Right lobe of liver (tissue), 6 donors: ENCODE data around the gene COPRS. TPM values are rescaled to one million over a fixed set of nuclear protein-coding genes. Genes with fewer than 3 reads are reported as not detected.

Experiments
- ATAC-seq, 4 donors: fragments of 200-7000 bp; cut with Tn5 transposase; one replicate each; pipeline ENCODE4 v1.9.1; 2020; ENCODE audit warnings: mild to moderate bottlenecking in 4 of 4, moderate library complexity in 4 of 4
- DNase-seq, 3 donors: peaks; one replicate each; pipeline ENCODE4 v3.0.0-alpha.2; 2020
- H3K27ac ChIP-seq, 3 donors: fragments of 200-600 bp; one replicate each; pipeline ENCODE4 v1.8.0; 2022
- H3K27me3 ChIP-seq, 2 donors: fragments of 200-600 bp; one replicate each; pipeline ENCODE4 v1.8.0; 2022
- H3K36me3 ChIP-seq, 4 donors: fragments of 200-600 bp; sonication (generic) in 1 of 4; one replicate each; pipeline versions ENCODE4 v1.5.1 to v1.8.0; 2017 to 2022; ENCODE audit warnings: control low read depth in 1 of 4
- H3K4me1 ChIP-seq, 4 donors: fragments of 200-600 bp; sonication (generic) in 1 of 4; one replicate each; pipeline versions ENCODE4 v1.5.1 to v1.8.0; 2017 to 2022; ENCODE audit warnings: control low read depth in 1 of 4
- H3K4me3 ChIP-seq, 3 donors: fragments of 200-600 bp; one replicate each; pipeline ENCODE4 v1.8.0; 2022
- H3K9me3 ChIP-seq, 4 donors: fragments of 200-600 bp; sonication (generic) in 1 of 4; one replicate each; pipeline versions ENCODE4 v1.5.1 to v1.8.0; 2017 to 2022; ENCODE audit warnings: control low read depth in 1 of 4
- CTCF ChIP-seq, 4 donors: fragments of 200-600 bp in 3 of 4; fragments of 450-650 bp in 1 of 4; IDR thresholded peaks; one replicate each; pipeline versions ENCODE4 v1.5.1 to v1.8.0; 2016 to 2022; ENCODE audit warnings: antibody characterized with exemption in 4 of 4, mild to moderate bottlenecking in 2 of 4
- POLR2A ChIP-seq: fragments of 450-650 bp; IDR thresholded peaks from one replicate; pipeline ENCODE4 v1.6.1; 2017; ENCODE audit warnings: antibody characterized with exemption, mild to moderate bottlenecking
- whole genome bisulfite sequencing: methylation state at CpG from one replicate; pipeline ENCODE4 v1.1.6; 2018; ENCODE audit warnings: low coverage, low lambda C conversion rate; ENCODE audit not compliant: insufficient coverage; ENCODE audit errors: missing lambda C conversion rate; 5-methylcytosine and 5-hydroxymethylcytosine counted together
- intact Hi-C, 2 donors: fragments of 100-400 bp; cut with DNase I; formaldehyde crosslinking; loops; one replicate each; pipeline versions ENCODE4 v1.11.2 to v1.14.1; 2022
- total RNA-seq, 6 experiments: library from RNA; depleted of rRNA in 2 of 6; stranded (reverse); fragments of >200 nt in 2 of 6; fragmentation: NEBNext Ultra II Directional in 3 of 6; extraction: Animal tissue kit (Norgen Biotek cat#: 25700) in 3 of 6; gene quantifications; one replicate each; pipeline versions ENCODE4 v1.1.0 to v1.2.4, GENCODE V29; 2016 to 2023
- donor health status: DM: no; HTN: yes; CAD: no.
- donor health status: DM: no; HTN: no; CAD: no.
- donor health status: DM: no; HTN: no; CAD: no.
- donor health status: DM: no; HTN: yes; CAD: no.
- donor health status: DM: no; HTN: yes; CAD: no.

Gene COPRS
- total RNA-seq, 6 experiments from 2014 or later = 17.1 to 49.4 (median 24.0) TPM

GRCh38 chr17:31843070-31843745 is 15.8 kb downstream of the COPRS start:
- Histone ChIP-seq H3K36me3 (no peaks in the 10 kb centered on the region), H3K4me1 (peaks cover 0 to 11% (median 5%) of the 10 kb centered on the region in 4 donors), H3K27ac (peak overlapping the region in 2 of 3 donors; percentile 66 to 75), H3K4me3 (peak overlapping the region; percentile 11 to 45 (median 35)), H3K27me3 (no peaks in the 10 kb centered on the region), H3K9me3 (no peaks in the 10 kb centered on the region)
- peak; percentile 81 to 84 (median 82) for ATAC-seq
- intact Hi-C loops = loop anchor here in 1 of 2 donors (5.0 kb wide), 1 partner anchor 286 kb away; no protein-coding TSS in a partner anchor
- no peak for TF ChIP-seq CTCF (IDR thresholded peaks at IDR 0.05)
- no peak for TF ChIP-seq POLR2A
- peak; percentile 76 to 90 (median 82) for DNase-seq
- WGBS = 37% methylated on average over 5 of the region's 8 CpGs

GRCh38 chr17:31842195-31843069 is 16.6 kb downstream of the COPRS start:
- peak overlapping the region; percentile 11 to 45 (median 35) for H3K4me3 ChIP-seq
- ATAC-seq = peak; percentile 91 to 94 (median 93)
- DNase-seq = peak; percentile 65 to 82 (median 74)
- H3K9me3 ChIP-seq = no peaks in the 10 kb centered on the region
- WGBS = 5% methylated on average over 22 of the region's 22 CpGs
- H3K27me3 ChIP-seq = no peaks in the 10 kb centered on the region
- H3K36me3 ChIP-seq = no peaks in the 10 kb centered on the region
- H3K4me1 ChIP-seq = peaks cover 0 to 11% (median 5%) of the 10 kb centered on the region in 4 donors
- H3K27ac ChIP-seq = peak overlapping the region; percentile 24 to 75 (median 66)
- TF ChIP-seq POLR2A (peak; percentile 21), CTCF (IDR thresholded peaks at IDR 0.05) (peak; percentile 96 to 99 (median 96))
- intact Hi-C loops = loop anchor here in 1 of 2 donors (5.0 kb wide), 1 partner anchor 285 kb away; no protein-coding TSS in a partner anchor

DNA sequence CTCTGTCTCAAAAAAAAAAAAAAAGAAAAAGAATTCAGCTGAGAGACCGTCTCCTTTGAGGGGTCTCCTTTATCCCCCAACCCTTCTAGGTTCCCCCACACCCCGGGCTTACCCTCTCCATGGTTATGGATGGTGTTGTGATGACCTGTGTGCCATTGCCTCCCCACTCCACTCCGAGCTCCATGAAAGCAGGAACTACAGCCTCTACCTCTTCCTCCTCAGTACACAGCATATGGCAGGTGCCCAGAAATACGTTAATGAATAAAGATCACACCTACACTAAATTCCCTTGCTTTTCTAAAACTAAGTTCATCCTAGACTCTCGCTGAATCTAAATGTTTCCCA is 17.2 kb downstream of the COPRS start:
- H3K27me3 ChIP-seq = no peaks in the 10 kb centered on the region
- no peak for DNase-seq
- H3K36me3 ChIP-seq = no peaks in the 10 kb centered on the region
- H3K4me1 ChIP-seq = peaks cover 0 to 11% (median 5%) of the 10 kb centered on the region in 4 donors
- no peaks in the 10 kb centered on the region for H3K9me3 ChIP-seq
- peak overlapping the region; percentile 8 to 45 (median 35) for H3K4me3 ChIP-seq
- WGBS = 28% methylated on average over 4 of the region's 5 CpGs
- TF ChIP-seq POLR2A (no peak), CTCF (IDR thresholded peaks at IDR 0.05) (no peak)
- peak; percentile 41 to 57 (median 52) for ATAC-seq
- intact Hi-C loops = loop anchor here in 1 of 2 donors (5.0 kb wide), 1 partner anchor 285 kb away; no protein-coding TSS in a partner anchor
- H3K27ac ChIP-seq = peak overlapping the region; percentile 24 to 75 (median 66)

- intact Hi-C loops = loop anchor here in 1 of 2 donors (10.0 kb wide), 1 partner anchor 284 kb away; no protein-coding TSS in a partner anchor
- no peaks in the 10 kb centered on the region for H3K9me3 ChIP-seq
- 100% methylated on average over 2 of the region's 5 CpGs for WGBS
- no peak for DNase-seq
- H3K4me1 ChIP-seq = peaks cover 0 to 11% (median 5%) of the 10 kb centered on the region in 4 donors
- ATAC-seq = no peak
- no peak overlapping the region for H3K27ac ChIP-seq
- TF ChIP-seq CTCF (IDR thresholded peaks at IDR 0.05) (no peak), POLR2A (no peak)
- no peak overlapping the region for H3K4me3 ChIP-seq
- no peaks in the 10 kb centered on the region for H3K27me3 ChIP-seq
- no peaks in the 10 kb centered on the region for H3K36me3 ChIP-seq
Observed at GRCh38 chr17:31838636-31839225, 20.3 kb downstream of the COPRS start.
